Right kidney (tissue), 1 donor: ENCODE data around the gene BEST3.
"Not testable (repeated sequence)": the region's sequence is repeated elsewhere in the genome, so short reads cannot be mapped to it uniquely, and the experiment has no call there.

ENCODE experiments used
- DNase-seq: peaks from one replicate; pipeline ENCODE4 v3.0.0-alpha.2; 2016

BEST3 gene

GRCh38 chr12:69688021-69688420, 11.1 kb downstream of the BEST3 start:
- DNase-seq: no peak

- no peak for DNase-seq
Measured at GRCh38 chr12:69687390-69687789, 11.7 kb downstream of the BEST3 start.

DNA sequence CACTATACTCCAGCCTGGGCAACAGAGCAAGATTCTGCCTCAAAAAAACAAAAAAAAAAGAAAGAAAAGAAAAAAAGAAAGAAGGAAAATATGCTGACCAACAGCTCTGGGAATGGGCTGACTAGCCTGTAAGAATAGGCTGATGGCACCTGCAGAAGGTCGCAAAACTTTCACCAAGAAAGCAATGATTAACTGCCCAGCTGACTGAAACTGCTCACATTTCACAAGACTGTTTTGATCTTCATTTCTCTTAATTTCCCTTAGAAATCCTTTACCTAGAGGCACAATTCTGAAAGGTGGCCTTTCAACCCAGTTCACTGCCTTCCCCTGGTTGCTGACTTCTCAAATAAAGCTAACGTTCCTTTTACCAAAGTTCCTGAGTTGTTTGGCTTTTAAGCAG, 12.4 kb downstream of the BEST3 start:
- DNase-seq: no peak

DNA sequence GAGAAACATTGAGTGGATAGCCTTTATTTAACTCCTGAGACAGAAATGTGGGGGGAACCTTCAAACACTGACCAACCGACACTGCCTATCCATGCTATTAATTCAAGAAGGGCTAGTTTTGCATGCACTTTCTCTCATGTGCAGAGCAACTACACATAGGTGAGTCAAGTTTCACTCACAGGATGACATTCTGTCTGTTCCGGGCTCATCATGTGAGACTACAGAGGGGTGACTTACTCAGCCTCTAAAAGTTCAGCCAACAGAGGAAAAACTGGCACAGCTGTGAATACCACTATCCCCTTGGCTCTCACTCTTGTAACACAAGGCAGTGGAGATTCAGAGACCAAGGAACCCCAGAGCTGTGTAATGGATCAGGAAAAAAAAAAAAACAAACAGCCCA, 13.3 kb downstream of the BEST3 start:
- no peak for DNase-seq

DNA sequence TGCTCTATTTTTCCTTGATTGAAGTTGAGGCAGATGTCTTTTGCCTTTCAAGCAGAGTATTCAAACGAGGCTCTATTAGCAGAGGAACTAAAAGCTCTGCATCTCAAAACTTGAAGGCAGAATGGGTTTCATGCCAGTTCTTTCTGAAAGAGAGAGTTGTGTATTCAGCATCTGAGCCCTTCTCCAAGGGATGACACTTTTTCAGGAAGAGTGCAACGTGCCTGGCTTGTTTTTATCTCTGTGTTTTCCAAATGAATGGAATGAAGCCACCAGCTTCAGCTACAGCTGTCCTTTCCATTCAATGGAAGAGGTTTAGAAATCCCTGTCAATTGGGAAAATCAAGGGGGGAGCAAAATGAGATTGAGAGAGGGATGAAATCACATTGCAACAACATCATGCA, 14.6 kb downstream of the BEST3 start:
- no peak for DNase-seq

DNA sequence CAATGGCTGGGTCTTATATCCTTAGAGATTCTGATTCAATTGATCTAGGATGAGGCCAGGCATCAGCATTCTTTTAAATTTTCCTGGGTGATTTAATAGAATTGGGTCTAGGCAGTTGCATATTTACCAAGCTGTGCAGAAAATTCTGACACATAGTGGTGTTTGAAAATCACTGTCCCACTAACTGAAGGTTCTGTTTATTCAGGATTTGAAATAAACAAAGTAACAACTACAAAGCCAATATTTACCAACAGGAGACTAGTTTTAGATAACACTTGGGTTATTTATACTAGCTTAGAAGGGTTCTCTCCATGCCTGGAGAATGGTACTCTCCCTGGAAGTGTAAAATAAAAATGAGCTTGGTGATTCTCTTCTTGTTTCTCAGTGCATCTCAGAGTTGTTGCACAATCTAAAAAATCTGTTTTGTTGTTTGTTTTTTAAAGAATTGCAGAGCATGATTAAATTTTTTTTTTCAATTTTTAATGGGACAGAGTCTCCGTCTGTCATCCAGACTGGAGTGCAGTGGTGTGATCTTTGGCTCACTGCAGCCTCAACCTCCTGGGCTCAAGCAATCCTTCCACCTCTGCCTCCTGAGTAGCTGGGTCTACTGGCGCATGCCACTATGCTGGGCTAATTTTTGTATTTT, 16.9 kb downstream of the BEST3 start:
- no peak for DNase-seq

DNA sequence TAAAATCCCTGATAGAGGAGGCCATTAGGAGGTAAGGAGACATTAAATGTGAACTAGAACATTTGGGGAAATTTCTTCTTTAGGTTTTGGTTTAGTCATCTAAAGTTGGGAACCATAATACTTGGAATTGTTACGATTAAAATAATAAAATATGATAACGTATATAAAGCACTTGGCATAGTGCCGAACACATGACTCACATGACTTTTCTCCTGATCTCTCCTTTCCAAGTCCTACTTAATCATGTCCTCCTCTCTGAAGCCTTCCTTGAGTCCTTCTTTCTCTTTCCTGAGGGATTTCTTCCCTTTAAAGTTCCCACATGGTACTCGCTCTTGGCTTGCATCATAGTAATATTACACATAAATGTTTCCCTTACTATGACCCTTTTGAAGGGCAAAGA, 20.0 kb downstream of the BEST3 start:
- no peak for DNase-seq

- no peak for DNase-seq
Measured at GRCh38 chr12:69676257-69677012, 22.7 kb downstream of the BEST3 start.

DNA sequence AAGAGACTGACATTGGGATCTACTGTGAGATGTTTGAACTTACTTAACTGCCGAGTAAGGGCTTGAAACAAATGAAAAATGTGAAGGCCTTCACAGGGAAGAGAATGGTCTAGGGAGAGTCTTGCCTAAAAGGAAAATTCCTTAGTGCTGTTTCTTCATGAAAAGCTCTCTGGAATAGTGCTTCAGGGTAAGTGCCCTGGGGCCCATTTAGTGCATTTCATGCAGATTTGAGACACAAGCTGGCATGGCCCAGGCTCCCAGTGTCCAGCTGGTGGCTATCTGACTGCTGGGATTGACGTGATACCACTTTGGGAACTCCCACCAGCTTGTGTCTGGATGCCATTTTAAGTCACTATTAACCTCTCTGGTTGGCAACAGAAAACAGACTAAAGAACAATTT, 26.9 kb downstream of the BEST3 start:
- no peak for DNase-seq

DNA sequence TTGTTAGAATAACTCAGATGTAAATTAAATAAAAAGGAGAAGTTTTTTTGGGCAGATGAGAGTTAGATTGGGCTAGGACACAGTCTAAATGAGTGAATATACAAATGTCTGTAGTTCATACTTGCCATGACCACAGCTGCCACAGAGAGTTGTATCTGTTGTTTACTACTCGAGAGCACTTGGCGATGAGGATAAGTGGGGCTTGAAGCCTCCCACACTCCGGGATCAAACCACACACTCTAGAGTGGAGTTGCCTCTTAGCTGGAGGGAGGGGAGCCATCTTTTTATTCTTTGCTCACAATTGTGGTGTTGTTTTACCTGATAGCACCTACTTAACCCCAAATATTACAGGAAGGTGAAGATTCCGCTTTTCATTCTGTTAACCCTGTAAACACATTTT, 27.5 kb downstream of the BEST3 start:
- DNase-seq: no peak

- DNase-seq: no peak
Measured at GRCh38 chr12:69666798-69667197, 32.3 kb downstream of the BEST3 start.

DNA sequence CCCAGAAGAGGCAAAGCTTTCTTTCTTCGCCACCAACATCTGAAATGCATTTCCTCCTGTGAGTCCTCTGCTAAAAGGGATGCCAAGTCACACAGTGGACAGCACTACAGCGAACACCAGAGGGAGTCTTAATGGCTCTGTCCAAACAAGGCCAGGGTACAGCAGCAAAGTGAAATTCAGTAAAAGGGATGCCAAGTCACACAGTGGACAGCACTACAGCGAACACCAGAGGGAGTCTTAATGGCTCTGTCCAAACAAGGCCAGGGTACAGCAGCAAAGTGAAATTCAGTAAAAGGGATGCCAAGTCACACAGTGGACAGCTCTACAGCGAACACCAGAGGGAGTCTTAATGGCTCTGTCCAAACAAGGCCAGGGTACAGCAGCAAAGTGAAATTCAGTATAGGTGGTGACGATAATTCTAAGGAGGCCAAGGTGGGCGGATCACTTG, 34.1 kb downstream of the BEST3 start:
- not testable (repeated sequence) for DNase-seq

DNA sequence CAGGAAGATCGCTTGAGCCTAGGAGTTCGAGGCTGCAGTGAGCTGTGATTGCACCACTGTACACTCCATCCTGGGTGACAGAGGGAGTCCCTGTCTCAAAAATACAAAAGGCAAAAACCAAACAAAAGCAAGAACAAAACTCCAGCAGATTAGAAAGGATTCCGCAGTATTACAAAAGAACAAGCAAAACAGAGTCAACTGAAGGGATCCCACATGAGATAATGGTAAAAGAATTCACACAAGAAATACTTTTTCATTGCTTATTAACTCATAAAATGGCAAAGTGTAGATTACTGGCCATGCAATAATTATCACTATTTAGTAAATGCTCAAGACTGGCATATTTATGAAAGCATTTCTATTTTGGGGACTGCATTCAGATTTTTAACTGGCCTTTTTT, 35.4 kb downstream of the BEST3 start:
- DNase-seq: no peak

DNA sequence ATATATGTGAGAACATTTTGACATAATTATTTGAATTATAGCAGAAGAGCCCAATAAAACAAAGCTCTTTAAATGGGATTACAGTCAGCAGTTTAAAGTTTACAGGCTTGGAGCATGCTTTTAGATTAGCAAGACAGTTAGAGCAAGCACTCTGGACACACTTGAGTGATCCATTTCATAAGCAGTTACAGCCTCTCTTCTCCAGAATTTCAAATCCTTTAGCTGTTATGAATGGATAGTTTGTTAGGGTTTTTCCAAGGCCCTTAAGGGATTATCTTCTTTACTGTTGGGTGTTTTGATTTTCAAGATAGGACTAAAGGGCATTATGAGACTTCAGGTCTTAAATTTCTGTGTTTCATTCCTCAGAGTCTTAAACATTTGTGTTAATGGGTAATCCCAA, 36.3 kb downstream of the BEST3 start:
- DNase-seq: no peak

GRCh38 chr12:69661386-69661785, 37.7 kb downstream of the BEST3 start:
- DNase-seq: no peak

DNA sequence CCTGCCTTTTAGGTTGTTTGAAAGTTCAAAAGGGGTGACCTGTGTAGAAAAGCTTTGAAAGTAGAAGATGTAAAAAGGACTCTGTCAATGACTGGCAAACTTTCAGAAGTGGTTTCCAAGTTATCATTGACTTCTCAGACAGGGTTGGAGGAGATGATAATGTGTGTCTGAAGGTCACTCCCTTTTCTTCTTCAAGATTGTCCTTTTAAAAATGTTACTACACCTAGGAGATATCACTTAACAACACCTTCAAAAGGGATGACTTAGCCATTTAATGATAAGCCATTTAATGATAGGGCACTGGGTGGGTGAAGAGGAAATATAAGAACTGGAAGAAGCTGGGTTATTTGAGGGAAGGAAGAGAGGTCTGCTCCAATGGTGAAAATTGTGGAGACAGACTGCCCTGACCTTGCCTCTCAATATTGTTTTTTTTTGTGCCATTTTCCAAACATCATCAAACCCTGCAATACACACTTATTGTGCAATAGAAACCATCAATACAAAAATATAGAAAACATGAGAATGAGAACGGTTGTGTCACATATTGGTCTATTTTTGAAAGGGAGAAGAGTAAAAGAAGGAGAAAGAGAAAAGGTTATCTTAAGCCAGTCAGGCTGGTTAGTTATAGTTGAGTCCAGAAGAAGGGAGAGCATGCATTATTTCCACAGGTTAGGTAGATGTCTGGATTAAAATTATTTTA, 38.8 kb downstream of the BEST3 start:
- no peak for DNase-seq

DNA sequence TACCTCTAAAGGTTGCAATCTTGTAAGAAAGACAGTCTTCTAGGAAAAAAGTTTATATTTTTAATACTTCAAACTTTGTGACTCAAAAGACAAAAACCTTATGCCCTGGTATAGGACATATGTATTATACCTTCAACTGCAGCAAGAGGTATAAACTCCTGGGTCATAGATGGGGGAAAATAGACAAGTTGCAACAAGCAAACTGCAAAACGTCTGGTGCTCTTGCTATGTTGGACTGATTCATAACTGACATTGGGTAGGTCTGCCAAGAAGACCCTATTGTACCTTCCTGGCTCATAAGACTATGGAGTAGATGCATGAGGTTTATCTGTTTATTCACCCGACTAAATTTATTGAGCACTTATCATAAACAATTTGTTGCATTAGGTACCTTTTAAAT, 40.9 kb downstream of the BEST3 start:
- no peak for DNase-seq

- DNase-seq: peak; percentile 29
Measured at GRCh38 chr12:69657376-69658137, 41.5 kb downstream of the BEST3 start.

DNA sequence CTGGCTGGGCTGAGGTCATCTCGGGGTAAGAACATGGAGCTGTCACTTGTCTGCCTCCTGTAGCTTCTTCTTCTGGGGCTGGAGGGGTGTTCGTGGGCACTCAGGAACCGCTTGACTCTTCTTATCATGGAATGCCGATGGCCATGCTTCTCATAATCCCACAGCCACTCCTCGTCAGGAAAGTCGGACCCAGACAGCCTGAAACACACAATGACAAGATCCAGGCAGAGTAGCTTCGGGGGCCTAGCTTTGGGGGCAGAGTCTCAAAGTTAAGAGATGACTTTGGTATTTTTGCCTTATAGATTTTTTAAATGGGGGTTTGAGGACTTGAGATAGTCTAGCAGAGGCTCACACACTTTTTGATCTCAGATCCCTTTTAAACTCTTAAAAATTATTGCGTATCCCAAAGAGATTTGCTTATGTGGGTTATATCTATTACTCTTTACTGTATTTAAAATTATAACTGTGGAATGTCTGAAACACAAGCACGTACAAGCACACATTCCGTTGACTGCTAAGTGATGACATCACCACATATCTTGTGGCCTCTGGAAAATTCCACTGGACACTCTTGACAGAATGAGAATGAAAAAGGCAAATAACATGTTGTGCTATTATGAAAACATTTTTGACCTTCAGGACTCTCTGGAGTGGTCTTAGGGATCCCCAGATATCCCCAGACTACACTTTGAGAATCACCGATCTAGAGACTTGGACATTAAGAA, 43.3 kb downstream of the BEST3 start:
- no peak for DNase-seq

DNA sequence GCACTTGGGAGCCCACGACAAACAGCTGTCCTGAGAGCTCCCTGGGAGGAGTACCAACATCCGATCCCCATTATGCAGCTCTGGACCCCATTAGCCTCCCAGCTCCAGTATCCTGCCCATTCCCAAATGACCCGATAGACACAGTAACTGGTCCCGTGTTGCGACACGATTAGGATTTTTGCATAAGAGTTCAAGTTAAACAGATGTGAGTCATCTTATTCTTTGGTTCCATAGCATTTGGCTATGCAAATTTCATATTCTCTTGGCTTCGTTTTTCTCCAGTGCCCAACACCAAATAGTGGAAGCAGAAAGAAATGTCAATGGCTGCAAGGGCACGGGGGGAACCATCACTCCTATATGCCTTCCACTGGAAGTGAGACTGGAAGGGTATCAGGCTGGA, 45.4 kb downstream of the BEST3 start:
- DNase-seq: no peak

DNA sequence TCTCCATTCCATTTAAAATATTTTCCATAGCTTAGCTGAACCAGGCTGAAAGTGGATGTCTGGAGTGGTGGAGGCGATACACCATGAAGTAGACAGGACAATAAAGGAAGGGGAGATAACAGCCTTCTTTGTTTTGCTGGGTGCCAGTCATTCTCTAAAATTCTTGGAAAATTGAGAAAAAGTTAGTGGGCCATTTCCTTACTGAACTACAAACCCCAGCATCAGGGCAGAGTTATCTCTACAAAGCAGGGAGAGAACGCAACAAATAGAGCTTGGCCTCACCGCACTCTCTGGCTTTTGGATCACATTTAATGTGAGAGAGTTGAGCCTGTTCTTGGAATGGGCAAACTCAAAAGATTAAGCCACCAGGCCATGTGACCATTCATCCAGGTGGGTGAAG, 47.2 kb downstream of the BEST3 start:
- no peak for DNase-seq

DNA sequence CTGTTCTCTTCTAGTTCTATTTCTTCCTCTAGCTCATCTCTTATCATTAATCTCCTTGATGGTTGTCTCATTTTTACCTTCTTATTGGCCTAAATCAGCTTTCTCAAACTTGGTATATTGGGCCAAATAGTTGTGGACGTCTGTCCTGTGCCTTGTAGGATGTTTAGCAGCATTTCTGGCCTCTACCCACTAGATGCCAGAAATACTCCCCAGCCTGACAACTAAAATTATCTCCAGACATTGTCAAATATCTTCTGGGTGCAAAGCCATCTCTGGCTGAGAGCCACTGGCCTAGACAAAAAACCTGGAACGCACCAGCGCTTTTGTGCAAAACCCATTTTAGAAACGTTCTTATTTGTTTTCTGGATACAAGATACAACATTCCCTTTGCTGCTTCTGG, 49.6 kb downstream of the BEST3 start:
- DNase-seq: no peak
